ENCODE measurements around the gene NFASC.

NFASC gene

GRCh38 chr1:204968135-204968534 lies 97.5 kb downstream of the NFASC start:
- in situ Hi-C loops (cut with HindIII; ENCODE audit: low sequenced_read_pairs), result no loop called here
- no peak overlapping the region for H3K4me3 ChIP-seq (ENCODE audit: low read depth, low read length)
- no peak for TF ChIP-seq CTCF (IDR thresholded peaks at IDR 0.05; ENCODE audit: low read depth, low read length)
- DNase-seq (ENCODE audit: low read depth, low spot score), result no peak

- no peak overlapping the region for H3K4me3 ChIP-seq (ENCODE audit: low read depth, low read length)
These were observed 98.3 kb downstream of the NFASC start for GRCh38 chr1:204968951-204969350.

GRCh38 chr1:204970937-204971336 lies 100.3 kb downstream of the NFASC start:
- no peak for TF ChIP-seq CTCF (IDR thresholded peaks at IDR 0.05; ENCODE audit: low read depth, low read length)
- no peak for DNase-seq (ENCODE audit: low read depth, low spot score)
- no peak overlapping the region for H3K4me3 ChIP-seq (ENCODE audit: low read depth, low read length)
- in situ Hi-C loops (cut with HindIII; ENCODE audit: low sequenced_read_pairs), result no loop called here

More at GRCh38 chr1:204968951-204969350, 98.3 kb downstream of the NFASC start:
- no peak for DNase-seq (ENCODE audit: low read depth, low spot score)
- no peak for TF ChIP-seq CTCF (IDR thresholded peaks at IDR 0.05; ENCODE audit: low read depth, low read length)
- in situ Hi-C loops (cut with HindIII; ENCODE audit: low sequenced_read_pairs), result no loop called here

GRCh38 chr1:204971517-204972336 lies 101.1 kb downstream of the NFASC start:
- DNase-seq (ENCODE audit: low read depth, low spot score), result no peak
- in situ Hi-C loops (cut with HindIII; ENCODE audit: low sequenced_read_pairs), result no loop called here
- no peak overlapping the region for H3K4me3 ChIP-seq (ENCODE audit: low read depth, low read length)
- no peak for TF ChIP-seq CTCF (IDR thresholded peaks at IDR 0.05; ENCODE audit: low read depth, low read length)

GRCh38 chr1:204972426-204972825 lies 101.8 kb downstream of the NFASC start:
- TF ChIP-seq CTCF (IDR thresholded peaks at IDR 0.05; ENCODE audit: low read depth, low read length), result no peak
- DNase-seq (ENCODE audit: low read depth, low spot score), result no peak
- no peak overlapping the region for H3K4me3 ChIP-seq (ENCODE audit: low read depth, low read length)
- in situ Hi-C loops (cut with HindIII; ENCODE audit: low sequenced_read_pairs), result no loop called here

GRCh38 chr1:204973449-204973848 lies 102.8 kb downstream of the NFASC start:
- in situ Hi-C loops (cut with HindIII; ENCODE audit: low sequenced_read_pairs), result no loop called here
- no peak overlapping the region for H3K4me3 ChIP-seq (ENCODE audit: low read depth, low read length)
- no peak for TF ChIP-seq CTCF (IDR thresholded peaks at IDR 0.05; ENCODE audit: low read depth, low read length)
- no peak for DNase-seq (ENCODE audit: low read depth, low spot score)

Measured in astrocyte of the spinal cord (primary cell).